Activated CD4-positive, alpha-beta T cell treated with anti-CD3 and anti-CD28 coated beads, Interleukin-2, Interleukin-4, amounts not matched to agents 100 ng/mL and 50 ng/mL, durations not matched to agents 16 hours and 8 hours (primary cell): ENCODE results near the gene ETV7.
"Not testable (repeated sequence)": the region's sequence is repeated elsewhere in the genome, so short reads cannot be mapped to it uniquely, and the experiment has no call there.

ENCODE experiments used
- DNase-seq: peaks from one replicate; pipeline ENCODE4 v3.0.0-alpha.2; 2020; ENCODE audit warnings: low spot score

Gene ETV7

GRCh38 chr6:36387440-36388303 lies at the start of gene ETV7:
ETV7 (minus strand) TSS chr6:36387669; CDS start chr6:36387541, 128 bp downstream.
- peak; percentile 34 for DNase-seq

- DNase-seq: no peak
These were observed 49.0 kb upstream of the ETV7 start for GRCh38 chr6:36436466-36436865.

DNA sequence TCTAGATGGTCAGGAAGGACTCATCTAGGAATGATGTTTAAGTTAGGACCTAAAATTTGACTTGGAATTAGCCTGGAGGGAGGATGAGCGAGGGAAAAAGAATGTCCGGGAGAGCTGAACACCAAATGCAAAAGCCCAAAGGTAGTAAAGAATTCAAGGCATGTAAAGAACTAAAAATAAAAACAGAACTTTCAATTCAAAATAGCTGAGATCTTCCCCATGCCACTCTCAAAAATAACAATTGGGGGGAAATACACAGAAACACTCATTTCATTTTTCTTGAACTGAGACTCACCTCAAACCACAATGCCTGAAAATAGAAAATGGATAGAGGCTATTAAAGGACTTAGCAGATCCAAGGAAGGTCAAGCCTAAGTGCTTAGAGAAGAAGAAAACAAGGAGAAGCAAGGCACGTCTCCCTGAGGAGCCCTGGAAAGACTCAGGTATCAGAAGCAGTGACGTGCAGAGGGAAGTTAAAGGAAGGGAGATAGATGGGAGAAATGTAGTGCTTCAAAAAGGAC lies 44.7 kb upstream of the ETV7 start:
- DNase-seq: no peak

DNA sequence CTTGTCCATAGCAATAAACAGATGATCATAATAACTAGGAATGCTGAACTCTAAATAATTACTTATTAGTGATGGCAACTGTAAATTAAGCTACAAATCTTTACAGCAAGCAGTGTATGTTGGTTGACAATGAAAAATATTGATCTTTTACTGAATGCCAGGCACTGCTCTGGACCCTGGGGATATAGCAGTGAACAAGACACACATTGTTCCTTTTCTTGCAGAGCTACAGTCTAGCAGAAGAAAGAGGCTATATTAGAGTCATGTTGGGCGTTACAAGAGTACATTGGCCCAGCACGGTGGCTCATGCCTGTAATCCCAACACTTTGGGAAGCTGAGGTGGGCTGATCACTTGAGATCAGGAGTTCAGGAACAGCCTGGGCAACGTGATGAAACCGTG lies 43.7 kb upstream of the ETV7 start:
- DNase-seq: no peak

- DNase-seq: no peak
These were observed 42.9 kb upstream of the ETV7 start for GRCh38 chr6:36430351-36430750.

DNA sequence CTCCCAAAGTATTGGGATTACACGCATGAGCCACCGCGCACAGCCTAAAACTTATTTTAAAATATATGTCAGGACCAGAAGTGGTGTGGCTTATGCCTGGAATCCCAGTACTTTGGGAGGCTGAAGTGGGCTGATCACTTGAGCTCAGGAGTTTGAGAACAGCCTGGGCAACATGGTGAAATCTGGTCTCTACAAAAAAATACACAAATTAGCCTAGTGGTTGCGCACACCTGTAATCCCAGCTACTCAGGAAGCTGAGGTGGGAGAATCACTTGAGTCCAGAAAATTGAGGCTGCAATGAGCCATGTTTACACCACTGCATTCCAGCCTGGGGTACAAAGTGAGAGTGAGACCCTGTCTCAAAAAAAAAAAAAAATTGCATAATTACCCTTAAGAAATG lies 41.4 kb upstream of the ETV7 start:
- DNase-seq: no peak

DNA sequence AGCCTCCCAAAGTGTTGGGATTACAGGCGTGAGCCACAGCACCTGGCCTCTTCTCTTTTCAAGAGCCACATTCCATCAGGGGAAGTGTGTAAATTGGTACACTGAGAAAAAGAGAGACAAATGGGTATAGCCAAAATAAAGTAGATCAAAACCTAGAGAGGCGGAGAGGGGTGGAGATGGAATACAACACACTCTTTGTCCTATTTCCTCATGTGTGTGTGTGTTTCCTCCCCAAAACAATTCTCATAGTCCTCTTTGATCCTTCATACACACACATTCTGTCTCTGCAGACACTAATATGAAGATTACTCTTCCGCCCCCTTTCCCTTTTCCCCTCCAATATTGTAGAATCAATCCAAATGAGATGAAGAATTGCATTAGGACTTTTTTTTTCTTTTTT lies 39.2 kb upstream of the ETV7 start:
- no peak for DNase-seq

- peak; percentile 98 for DNase-seq
These were observed 35.8 kb upstream of the ETV7 start for GRCh38 chr6:36423101-36423824.

- DNase-seq: no peak
These were observed 35.2 kb upstream of the ETV7 start for GRCh38 chr6:36422714-36423100.

DNA sequence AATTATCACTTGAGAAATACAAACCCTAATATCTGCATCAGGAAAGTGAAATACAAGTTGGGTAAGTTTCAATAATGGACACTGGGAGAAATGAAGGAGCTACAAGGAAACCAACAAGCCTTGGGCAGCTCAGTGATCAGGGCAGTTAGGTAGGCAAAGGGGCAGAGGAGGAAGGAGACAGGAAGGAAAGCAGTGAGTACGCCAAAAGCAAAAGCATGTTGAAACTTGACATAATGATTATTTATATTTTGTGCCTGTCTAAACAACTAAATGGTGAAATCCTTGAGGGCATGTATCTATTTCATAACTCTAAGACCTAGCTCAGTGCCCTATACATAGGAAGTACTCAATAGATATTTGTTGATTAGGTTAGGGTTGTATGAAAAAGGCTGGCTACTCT lies 31.8 kb upstream of the ETV7 start:
- no peak for DNase-seq

DNA sequence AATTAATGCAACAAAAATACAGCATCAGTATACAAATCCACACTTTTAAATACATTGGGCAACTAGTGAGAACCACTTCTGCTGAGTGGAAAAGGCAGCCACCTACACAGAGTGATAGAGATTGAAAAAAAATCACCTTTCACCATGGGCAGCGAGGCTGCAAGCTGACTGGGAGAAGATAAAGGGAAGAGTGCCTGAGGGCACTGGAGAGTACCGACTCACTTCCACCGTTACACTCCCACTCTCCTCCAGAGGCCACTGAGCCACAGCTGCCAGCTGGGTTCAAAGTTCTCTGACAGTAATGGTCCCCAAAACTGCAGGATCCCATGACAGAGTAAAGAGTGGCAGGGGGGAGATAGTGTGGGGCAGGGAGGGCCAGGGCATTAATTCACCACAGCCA lies 31.1 kb upstream of the ETV7 start:
- no peak for DNase-seq

DNA sequence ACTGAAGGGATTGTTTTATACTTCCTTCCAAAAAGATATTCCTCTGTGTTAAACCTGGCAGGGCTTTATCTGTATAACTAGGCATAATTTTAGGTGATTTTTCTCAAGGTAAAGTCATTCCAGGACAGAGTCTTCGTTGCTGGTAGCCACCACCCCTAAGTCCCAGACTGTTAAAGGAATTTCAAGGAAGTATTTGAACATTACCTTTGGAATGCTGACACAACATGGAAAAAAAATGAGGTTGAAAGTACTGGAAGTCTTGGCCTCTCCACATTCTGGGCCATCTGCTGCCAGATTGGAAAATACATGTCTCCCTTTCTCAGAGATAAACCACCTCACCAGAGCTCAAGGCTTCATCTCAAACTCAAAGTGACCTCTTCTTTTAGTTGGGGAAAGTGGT lies 27.0 kb upstream of the ETV7 start:
- no peak for DNase-seq

GRCh38 chr6:36413489-36414480 lies 26.3 kb upstream of the ETV7 start:
- no peak for DNase-seq

- not testable (repeated sequence) for DNase-seq
These were observed 22.2 kb upstream of the ETV7 start for GRCh38 chr6:36409718-36410117.

- DNase-seq: no peak
These were observed 16.7 kb upstream of the ETV7 start for GRCh38 chr6:36404164-36404563.

- no peak for DNase-seq
These were observed 15.0 kb upstream of the ETV7 start for GRCh38 chr6:36402481-36402880.

GRCh38 chr6:36399970-36400369 lies 12.5 kb upstream of the ETV7 start:
- no peak for DNase-seq

- DNase-seq: no peak
These were observed 5.2 kb upstream of the ETV7 start for GRCh38 chr6:36392621-36393020.

GRCh38 chr6:36389353-36389752 lies 1.9 kb upstream of the ETV7 start:
- no peak for DNase-seq

DNA sequence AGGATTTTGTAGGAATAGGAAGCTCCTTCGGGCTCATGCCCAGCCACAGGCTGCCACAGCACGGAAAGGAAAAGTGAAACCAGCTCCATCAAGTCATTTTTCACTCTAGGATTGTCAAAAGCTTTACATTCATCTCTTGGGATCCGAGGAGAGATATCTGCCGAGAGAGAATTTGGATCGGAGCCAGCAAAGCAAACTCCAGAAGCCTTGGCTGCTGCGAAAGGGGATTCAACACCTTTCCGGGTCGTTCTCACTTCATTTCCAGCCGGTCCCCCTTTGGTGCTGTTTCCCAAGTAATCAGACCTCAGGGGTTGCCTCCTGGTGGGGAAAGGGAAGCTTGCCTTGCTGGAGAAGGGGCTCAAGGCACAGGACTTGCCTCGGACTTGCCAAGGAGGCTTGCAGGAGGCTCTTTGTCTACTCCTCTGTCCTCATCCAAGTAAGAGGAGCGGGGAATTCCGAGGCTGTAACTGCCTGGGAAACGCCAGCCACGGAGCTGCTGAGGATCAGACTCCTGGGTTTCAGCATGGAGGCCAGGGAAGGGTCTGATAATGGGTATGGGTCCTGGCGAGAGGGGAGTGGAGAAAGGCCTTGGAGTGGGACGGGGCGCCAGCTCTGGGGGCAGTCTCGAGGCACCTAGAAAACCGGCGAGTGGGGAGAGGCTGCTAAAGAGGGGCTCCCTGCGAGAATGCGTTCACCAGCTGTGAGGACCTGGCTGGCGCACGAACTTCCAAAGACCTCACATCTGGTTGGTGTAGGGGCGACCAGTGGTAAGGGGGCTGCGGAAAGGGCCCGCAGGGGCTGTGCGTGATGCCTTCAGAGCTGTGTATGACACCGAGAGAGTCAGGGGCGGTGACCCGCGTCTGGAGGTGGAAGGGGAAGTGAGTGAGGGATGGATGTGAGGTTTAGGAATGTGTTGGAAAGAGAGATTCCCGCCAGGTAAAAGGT lies 702 bp downstream of the ETV7 start:
- DNase-seq: no peak

- no peak for DNase-seq
These were observed 3.4 kb downstream of the ETV7 start for GRCh38 chr6:36384095-36384494.
